ENCODE data around the gene PCDHGA1.
"Not testable (repeated sequence)": the region's sequence is repeated elsewhere in the genome, so short reads cannot be mapped to it uniquely, and the experiment has no call there.

Gene PCDHGA1

DNA sequence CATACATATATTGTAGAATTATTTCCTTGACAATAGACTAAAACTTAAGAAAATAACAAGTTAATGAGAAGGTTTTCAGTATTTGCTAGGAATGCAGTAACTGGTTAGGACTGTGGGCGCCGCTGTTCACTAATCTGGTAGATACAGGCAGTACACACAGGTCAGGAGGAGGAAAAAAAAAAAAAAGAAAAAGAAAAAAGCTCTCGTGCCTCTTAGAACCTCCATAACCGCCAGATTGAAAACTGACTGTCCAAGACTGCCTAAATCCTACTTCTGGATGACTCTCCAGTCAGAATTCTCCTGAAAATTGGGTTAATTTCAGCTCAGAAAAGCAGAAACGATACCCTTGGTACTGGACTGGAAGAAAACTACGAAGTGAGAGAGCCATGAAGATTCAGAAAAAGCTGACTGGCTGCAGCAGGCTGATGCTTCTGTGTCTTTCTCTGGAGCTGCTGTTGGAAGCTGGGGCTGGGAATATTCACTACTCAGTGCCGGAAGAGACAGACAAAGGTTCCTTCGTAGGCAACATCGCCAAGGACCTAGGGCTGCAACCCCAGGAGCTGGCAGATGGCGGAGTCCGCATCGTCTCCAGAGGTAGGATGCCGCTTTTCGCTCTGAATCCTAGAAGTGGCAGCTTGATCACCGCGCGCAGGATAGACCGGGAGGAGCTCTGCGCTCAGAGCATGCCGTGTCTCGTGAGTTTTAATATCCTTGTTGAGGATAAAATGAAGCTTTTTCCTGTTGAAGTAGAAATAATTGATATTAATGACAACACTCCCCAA is at the start of gene PCDHGA1:
Gene PCDHGA1 (plus strand): TSS at position 216 of the 782 bp plus-strand sequence.
- POLR2A ChIA-PET, result interaction anchor here (1.1 kb wide), 1 partner anchor 11 kb away, joined by 4 read pairs; no protein-coding TSS in a partner anchor
- peak; percentile 45 for DNase-seq (ENCODE audit: extremely low spot score)
- TF ChIP-seq, protein P1, sequence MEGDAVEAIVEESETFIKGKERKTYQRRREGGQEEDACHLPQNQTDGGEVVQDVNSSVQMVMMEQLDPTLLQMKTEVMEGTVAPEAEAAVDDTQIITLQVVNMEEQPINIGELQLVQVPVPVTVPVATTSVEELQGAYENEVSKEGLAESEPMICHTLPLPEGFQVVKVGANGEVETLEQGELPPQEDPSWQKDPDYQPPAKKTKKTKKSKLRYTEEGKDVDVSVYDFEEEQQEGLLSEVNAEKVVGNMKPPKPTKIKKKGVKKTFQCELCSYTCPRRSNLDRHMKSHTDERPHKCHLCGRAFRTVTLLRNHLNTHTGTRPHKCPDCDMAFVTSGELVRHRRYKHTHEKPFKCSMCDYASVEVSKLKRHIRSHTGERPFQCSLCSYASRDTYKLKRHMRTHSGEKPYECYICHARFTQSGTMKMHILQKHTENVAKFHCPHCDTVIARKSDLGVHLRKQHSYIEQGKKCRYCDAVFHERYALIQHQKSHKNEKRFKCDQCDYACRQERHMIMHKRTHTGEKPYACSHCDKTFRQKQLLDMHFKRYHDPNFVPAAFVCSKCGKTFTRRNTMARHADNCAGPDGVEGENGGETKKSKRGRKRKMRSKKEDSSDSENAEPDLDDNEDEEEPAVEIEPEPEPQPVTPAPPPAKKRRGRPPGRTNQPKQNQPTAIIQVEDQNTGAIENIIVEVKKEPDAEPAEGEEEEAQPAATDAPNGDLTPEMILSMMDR (IDR thresholded peaks at IDR 0.05; ENCODE audit: control extremely low read depth, extremely low read depth, low read depth, missing control alignments), result peak; percentile 73

DNA sequence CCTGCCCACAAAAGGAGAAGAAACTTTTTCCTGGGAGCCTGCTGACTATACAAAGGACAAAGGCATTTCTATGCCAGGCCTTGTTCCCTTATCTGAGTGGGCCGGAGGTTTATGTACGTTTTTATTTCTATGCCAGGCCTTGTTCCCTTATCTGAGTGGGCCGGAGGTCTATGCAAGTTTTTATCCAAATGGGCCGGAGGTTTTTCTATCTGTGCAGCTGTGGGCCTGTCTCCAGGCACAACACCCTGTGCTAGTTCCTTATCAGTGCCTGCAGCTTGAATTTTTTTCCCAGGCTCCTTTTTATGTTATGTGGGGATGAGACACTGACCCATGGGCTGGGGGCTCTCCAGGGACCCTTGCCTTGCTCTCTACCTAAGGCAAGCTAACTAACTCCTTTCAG is 31.9 kb upstream of the PCDHGA1 start:
- POLR2A ChIA-PET, result no interaction called here
- CTCF ChIA-PET, result no interaction called here

More for the DNA sequence above, at the start of gene PCDHGA1:
- CTCF ChIA-PET, result interaction anchor here (0.6 to 4.4 kb wide), 25 partner anchors 9 to 235 kb away, joined by 3 to 53 read pairs (median 5); partner anchors contain the start of genes PCDHB14, PCDHGA10, PCDHGA11 and PCDHGA3

DNA sequence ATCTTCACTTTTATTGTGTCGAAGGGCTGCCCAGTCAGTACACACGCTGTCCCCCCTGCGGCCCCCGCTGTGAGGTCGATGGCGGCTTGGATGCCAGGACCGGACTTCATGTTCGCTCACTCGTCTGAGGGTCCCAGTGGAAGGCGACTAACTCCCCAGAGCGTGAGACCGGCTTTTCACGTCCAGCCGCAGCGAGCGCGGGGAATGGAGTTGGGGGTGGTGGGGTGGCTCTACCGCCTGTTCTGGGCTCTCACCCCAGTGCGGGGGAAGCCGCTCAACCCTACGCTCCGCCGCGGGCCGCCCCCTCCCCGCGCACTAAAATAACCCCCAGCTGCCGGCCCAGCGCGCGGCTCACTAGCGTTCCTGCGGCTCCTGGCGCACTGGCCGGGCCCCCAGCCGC is 26.6 kb upstream of the PCDHGA1 start, which contains the start of gene SLC25A2:
Gene SLC25A2 (minus strand): TSS at position 294 of the 400 bp plus-strand sequence. CDS start 184 bp downstream, at position 110.
- CTCF ChIA-PET, result interaction anchor here (0.8 kb wide), 1 partner anchor 16 kb away, joined by 3 read pairs; no protein-coding TSS in a partner anchor
- no peak for DNase-seq (ENCODE audit: extremely low spot score)
- POLR2A ChIA-PET, result no interaction called here
- TF ChIP-seq, protein P1 (IDR thresholded peaks at IDR 0.05; ENCODE audit: control extremely low read depth, extremely low read depth, low read depth, missing control alignments), result no peak

More for the DNA sequence above, 31.9 kb upstream of the PCDHGA1 start:
- no peak for DNase-seq (ENCODE audit: extremely low spot score)
- TF ChIP-seq, protein P1 (IDR thresholded peaks at IDR 0.05; ENCODE audit: control extremely low read depth, extremely low read depth, low read depth, missing control alignments), result no peak

DNA sequence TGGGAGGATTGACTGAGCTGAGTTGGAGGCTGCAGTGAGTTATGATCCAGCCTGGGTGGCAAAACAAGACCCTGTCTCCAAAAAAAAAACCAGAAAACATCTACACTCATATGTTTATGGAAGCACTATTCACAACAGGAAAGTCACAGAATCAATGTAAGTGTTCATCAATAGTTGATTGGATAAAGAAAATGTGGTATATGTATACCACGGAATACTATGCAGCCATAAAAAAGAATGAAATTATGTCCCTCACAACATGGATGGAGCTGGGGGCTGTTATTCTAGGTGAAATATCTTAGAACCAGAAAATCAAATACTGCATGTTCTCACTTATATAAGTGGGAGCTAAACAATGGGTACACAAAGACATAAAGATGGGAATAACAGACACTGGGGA is 23.7 kb upstream of the PCDHGA1 start:
- CTCF ChIA-PET, result interaction anchor here (3.2 kb wide), 1 partner anchor 14 kb away, joined by 10 read pairs; the partner anchor contains the start of gene TAF7
- TF ChIP-seq, protein P1 (IDR thresholded peaks at IDR 0.05; ENCODE audit: control extremely low read depth, extremely low read depth, low read depth, missing control alignments), result no peak
- POLR2A ChIA-PET, result no interaction called here
- DNase-seq (ENCODE audit: extremely low spot score), result no peak

DNA sequence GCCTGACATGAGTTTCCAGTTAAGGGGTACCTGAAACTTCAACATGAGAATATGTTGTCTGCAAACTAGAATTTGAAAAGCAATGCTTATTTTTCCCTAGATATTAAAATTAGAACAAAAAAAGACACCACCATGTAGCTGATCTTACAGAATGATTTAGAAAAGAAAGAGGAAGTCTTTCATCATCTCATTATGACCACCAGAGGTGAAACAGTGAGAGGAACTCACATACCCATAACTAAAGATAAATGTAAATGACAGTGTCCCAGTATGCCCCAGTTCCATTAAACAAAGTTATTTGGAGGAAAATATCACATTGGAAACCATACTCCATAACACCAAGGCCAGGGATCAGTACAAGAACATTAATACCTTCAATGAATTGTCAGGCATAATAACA is 16.6 kb upstream of the PCDHGA1 start:
- ChIA-PET POLR2A (no interaction called here), CTCF (no interaction called here)
- TF ChIP-seq, protein P1 (IDR thresholded peaks at IDR 0.05; ENCODE audit: control extremely low read depth, extremely low read depth, low read depth, missing control alignments), result no peak
- DNase-seq (ENCODE audit: extremely low spot score), result no peak

DNA sequence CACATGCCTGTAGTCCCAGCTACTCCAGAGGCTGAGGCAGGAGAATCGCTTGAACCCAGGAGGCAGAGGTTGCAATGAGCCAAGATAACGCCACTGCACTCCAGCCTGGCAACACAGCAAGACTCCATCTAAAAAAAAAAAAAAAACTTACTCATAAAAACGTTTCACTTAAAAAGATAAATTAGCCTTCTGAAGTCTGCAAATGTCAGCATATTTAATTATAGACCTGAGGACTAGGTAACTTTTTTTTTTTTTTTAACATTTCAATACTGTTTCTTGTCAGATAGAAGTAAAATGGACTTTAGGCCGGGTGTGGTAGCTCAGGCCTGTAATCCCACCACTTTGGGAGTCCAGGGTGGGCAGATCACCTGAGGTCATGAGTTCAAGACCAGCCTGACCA is 13.4 kb upstream of the PCDHGA1 start:
- DNase-seq (ENCODE audit: extremely low spot score); POLR2A ChIA-PET; CTCF ChIA-PET: not testable (repeated sequence)

DNA sequence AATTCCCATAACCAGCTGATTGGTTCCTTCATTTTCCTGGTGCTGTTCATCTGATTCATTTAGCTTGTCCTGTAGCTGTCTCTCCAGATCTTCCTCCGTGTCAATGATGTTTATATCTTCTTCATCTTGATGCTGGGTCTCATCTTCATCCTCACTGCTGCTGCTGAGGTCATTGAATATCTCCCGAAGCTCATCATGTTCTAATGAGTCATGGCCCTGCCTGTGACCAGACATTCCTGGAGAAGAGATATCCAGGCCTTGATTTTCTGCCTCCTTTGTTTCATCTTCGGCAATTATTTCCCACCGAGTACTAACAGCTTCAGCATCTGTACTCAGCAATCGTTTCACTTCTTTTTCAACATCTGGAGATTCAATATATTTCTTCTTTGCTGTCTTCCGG is 11.1 kb upstream of the PCDHGA1 start:
- ChIA-PET CTCF (interaction anchor here (0.9 to 4.4 kb wide), 20 partner anchors 7 to 273 kb away, joined by 3 to 53 read pairs (median 7); partner anchors contain the start of genes PCDHGA1, PCDHGA10, PCDHGA11 and PCDHGA2), POLR2A (no interaction called here)

More for the DNA sequence above, 11.1 kb upstream of the PCDHGA1 start:
- TF ChIP-seq, protein P1 (IDR thresholded peaks at IDR 0.05; ENCODE audit: control extremely low read depth, extremely low read depth, low read depth, missing control alignments), result no peak
- no peak for DNase-seq (ENCODE audit: extremely low spot score)

Data from GM10248 (cell line).